Neural progenitor cell (in vitro differentiated cells): Measurements from ENCODE around the gene ZNF354B.

Source experiments
- EZH2 ChIP-seq: fragments of 200-600 bp; sonication (generic); IDR thresholded peaks from 2 replicates; pipeline ENCODE4 v1.6.1; 2017; ENCODE audit warnings: antibody characterized with exemption, mild to moderate bottlenecking, moderate library complexity
- EZH2phosphoT487 ChIP-seq: fragments of 200-600 bp; sonication (generic); IDR thresholded peaks from 2 replicates; pipeline ENCODE4 v1.6.1; 2017; ENCODE audit warnings: antibody characterized with exemption
- TF ChIP-seq, protein P1 (sequence below): fragments of 200-600 bp; sonication (generic); IDR thresholded peaks from 2 replicates; pipeline ENCODE4 v1.5.1; 2017; ENCODE audit warnings: antibody characterized with exemption, mild to moderate bottlenecking

- TF ChIP-seq, protein P1, sequence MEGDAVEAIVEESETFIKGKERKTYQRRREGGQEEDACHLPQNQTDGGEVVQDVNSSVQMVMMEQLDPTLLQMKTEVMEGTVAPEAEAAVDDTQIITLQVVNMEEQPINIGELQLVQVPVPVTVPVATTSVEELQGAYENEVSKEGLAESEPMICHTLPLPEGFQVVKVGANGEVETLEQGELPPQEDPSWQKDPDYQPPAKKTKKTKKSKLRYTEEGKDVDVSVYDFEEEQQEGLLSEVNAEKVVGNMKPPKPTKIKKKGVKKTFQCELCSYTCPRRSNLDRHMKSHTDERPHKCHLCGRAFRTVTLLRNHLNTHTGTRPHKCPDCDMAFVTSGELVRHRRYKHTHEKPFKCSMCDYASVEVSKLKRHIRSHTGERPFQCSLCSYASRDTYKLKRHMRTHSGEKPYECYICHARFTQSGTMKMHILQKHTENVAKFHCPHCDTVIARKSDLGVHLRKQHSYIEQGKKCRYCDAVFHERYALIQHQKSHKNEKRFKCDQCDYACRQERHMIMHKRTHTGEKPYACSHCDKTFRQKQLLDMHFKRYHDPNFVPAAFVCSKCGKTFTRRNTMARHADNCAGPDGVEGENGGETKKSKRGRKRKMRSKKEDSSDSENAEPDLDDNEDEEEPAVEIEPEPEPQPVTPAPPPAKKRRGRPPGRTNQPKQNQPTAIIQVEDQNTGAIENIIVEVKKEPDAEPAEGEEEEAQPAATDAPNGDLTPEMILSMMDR, result no peak
- TF ChIP-seq EZH2phosphoT487, result no peak
- no peak for TF ChIP-seq EZH2
These were observed 7.8 kb upstream of the ZNF354B start for GRCh38 chr5:178851951-178852350.
